Lower leg skin (tissue), 3 donors: ENCODE results near the gene EFCAB8.

ENCODE experiments used
- CTCF ChIP-seq, 3 donors: fragments of 450-650 bp; IDR thresholded peaks; one replicate each; pipeline ENCODE4 v1.5.1; 2016; ENCODE audit warnings: antibody characterized with exemption in 3 of 3, mild to moderate bottlenecking in 3 of 3, moderate library complexity in 2 of 3
- POLR2A ChIP-seq, 2 donors: fragments of 450-650 bp; IDR thresholded peaks; one replicate each; pipeline ENCODE4 v1.6.1; 2016 to 2017; ENCODE audit warnings: antibody characterized with exemption in 2 of 2, mild to moderate bottlenecking in 1 of 2, moderate library complexity in 1 of 2

DNA sequence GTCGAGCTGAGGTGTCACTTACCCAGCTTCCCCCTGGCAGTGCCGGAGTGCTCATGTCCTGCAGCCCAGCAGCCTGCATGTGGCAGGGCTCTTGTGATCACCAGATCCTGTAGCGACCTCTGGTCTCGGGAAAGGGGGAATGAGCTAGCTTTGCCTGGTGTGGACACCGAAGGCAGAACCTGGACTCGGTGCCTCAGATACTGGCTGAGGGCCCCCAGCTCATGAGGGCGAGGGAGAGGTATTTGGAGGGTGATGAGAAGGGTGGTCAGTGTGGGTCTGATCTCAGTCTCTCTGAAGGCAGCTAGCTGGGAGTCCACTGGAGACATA is 119.2 kb downstream of the EFCAB8 start:
- TF ChIP-seq CTCF (IDR thresholded peaks at IDR 0.05) (no peak), POLR2A (IDR thresholded peaks at IDR 0.05) (no peak)
